ENCODE measurements around the gene LMO1. TPM values are rescaled to one million over a fixed set of nuclear protein-coding genes. Genes with fewer than 3 reads are reported as not detected.

Gene LMO1
- total RNA-seq, 1 donor from 2014 or later, result 2.6 TPM

DNA sequence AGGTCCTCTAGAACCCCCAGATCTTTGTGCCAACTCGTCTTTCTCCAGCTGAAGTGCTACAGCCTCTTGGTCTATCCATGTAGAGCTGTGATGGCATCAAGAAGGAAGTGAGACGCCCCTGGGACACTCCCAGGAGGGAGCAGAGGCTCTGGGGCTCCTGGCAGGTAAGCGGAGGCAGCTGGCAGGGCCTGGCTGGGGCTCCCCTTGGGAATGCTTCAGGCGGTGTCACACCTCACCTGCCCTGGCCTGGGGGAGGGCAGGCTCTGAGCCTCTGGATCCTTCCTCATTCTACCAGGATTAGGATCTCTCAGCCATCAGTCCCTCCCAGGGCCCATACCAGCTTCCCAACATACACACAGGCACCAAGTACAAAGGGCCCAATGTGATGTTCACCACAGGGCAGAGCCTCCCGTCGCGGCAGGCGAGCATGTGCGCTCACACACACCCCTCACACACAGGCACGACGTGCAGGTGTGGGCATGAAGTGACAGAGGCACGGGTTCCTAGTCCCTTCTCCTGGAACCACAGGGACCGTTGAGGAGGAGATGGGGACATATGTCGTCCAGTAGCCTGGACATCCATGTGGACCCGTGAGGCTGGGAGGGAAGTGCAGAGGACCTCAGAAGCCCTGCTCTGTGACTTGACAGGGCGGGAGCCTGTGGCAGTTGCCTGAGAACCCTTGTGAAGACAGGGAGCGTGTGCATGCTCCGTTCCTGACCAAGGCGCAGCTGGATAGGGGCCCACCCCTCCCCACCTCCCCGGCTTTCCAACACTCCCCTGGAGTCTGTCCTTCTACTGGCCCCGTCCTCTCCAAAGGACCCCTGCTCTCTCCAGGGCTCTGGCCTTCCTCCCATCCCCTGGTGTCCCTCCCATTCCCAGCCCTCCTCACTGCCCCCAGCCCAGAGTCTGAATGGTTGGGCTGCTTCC, 32.5 kb downstream of the LMO1 start:
- no peak for ATAC-seq
- DNase-seq, result peak; percentile 18
- intact Hi-C loops (cut with micrococcal nuclease), result no loop called here

DNA sequence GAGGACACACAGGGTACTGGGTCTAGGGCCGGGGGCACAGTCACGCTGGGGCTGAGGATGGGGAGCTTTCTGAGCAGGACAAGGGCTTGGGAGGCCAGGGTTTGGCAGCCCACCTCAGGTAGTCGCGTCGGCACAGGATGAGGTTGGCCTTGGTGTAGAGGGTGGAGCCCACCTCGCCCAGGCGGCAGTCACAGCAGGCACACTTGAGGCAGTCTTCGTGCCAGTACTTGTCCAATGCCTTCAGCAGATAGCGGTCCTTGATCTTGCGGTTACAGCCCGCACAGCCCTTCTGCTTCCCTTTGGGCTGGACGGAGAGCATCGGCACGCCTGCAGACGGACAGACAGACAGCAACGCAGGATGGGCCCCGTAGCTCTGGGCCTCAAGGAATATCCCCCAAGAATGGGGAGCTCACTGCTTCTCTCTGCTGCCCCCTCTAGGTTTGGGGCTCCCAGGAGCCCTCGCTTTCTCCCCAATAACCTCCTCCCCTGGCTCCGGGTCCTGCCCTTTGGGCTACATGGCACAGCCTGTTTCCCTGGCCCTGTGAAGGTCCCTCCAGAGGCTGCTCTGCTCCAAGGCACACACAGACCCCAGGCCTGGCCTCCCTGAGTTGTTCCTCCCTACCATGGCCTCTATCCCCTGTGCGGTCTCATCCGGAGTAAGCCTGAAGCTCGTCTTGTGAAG, 33.4 kb downstream of the LMO1 start:
- no peak for ATAC-seq
- intact Hi-C loops (cut with micrococcal nuclease), result no loop called here

DNA sequence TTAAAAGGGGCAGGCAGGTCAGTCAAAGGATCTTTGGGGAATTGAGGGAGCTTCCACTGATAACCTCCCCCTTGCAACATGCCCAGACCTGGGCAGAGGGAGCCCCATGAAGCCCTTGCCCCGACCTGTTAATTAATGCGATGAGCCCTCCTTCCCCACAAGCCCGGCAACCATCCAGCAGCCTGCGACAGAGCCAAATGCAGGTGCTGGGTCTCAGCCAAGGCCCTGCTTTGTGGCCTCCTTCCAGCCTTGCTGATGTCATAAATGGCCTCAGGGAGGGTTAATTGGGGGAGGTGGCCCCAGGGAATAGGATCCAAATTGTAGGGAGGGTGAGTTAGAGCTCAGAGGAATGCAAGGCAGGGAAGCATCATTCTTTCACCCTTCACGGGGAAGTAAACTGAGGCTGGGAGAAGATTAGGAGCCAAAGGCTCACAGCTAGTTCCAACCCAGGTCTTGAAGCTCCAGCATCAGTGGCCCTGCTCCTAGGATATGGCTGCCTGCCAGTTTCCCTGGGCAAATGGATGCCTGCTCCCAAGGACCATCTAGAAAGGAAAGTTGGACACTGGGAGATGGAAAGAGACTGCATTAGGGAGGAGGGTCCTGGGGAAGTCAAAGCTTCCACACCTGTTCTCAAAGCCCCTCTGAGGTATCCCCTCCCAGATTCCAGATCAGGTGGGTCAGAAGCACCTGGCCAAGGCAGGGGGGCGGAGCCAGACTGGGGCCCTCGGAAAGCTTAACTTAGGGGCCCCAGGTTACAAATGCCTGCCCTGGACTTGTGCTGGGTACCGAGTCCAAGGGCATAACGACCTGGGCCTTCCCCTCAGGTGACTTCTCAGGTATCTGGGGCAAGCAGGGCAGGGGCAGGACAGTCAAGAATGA, 34.1 kb downstream of the LMO1 start:
- intact Hi-C loops (cut with micrococcal nuclease), result no loop called here
- ATAC-seq (peak; percentile 56), DNase-seq (peak; percentile 67)

More for the DNA sequence above, 33.4 kb downstream of the LMO1 start:
- DNase-seq, result peak; percentile 12

DNA sequence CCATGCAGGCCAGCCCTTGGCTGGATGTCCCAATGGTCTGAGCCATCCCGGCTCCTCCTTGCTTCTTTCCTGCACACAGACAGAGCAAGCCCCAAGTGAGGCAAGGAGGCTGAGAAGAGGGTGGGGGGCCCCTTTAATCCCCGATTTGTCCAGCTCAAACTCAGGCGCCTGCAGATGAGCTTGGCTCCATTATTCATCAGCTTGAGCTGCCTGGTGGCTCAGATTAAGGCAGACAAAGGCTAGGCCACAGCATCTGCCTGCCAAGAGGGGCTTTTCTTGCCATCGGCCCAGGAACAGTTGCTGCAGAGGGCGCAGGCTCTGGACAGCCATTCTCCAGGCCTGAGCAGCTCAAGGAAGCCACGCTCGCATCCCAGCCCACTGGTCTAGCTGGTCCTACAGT, 35.4 kb downstream of the LMO1 start:
- peak; percentile 5 for DNase-seq
- intact Hi-C loops (cut with micrococcal nuclease), result no loop called here
- no peak for ATAC-seq

DNA sequence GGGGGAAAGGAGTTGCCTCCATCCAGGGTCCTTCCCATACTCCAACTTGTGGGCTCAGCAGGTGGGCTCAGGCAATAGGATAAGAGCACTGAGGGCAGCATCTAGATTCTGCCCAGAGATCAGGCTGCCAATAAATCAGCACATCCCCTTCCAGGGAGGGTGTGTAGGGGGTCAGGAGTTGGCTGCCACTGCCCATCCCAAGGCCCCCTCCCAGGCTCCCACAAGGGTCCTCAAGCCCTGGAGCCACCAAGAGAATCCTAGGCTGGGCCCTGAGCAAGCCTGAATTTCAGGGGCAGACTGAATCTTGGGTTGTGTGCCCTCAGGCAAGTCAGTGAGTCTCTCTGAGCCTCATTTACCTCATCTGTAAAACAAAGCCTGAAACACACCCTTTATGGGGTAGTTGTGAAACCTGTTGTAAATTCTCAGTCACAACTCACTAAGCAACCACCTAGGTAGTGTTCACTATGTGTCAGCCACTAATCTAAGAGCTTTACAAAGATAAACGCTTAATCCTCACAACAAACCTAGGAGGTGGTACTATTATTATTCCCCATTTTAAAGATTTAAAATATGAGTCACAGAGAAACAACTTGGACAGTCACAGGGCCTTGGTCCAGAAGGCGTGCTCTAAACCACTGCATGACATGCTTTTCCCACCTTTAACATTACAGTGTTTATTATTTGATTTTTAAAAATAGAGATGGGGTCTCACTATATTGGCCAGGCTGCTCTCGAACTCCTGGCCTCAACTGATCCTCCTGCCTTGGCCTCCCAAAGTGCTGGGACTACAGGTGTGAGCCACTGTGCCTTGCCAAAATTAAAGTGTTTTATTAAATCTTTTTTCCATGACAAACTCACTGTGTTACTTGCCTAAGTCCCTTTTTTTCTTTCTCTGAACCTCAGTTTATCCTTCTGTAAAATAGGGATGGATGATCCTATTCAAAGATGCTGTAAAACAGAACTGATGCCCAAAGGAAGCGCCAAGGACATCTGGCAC, 36.2 kb downstream of the LMO1 start:
- ATAC-seq (no peak), DNase-seq (peak; percentile 18)
- intact Hi-C loops (cut with micrococcal nuclease), result no loop called here

DNA sequence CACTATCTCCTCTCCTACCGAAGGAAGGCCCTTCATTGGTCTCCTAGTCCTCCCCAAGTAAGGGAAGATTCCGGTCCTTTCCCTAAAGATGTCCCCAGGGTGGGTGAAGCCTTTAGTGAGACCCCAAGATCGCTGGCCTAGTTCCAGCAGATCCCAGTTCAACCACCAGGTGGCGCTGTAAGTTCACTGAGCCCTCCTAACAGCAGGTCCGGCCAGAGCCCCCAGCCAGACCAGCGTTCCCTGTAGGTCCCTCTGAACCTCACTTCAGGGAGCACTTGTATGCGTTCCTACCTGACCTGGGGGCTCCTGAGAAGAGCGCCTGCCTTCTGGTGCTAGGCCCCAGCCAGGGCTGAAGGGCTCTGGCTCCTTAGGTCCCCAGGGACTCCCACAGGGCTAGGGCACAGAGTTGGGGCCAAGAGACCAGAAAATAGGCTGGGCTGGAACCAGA, 38.1 kb downstream of the LMO1 start:
- intact Hi-C loops (cut with micrococcal nuclease), result no loop called here
- DNase-seq (peak; percentile 84), ATAC-seq (peak; percentile 72)

DNA sequence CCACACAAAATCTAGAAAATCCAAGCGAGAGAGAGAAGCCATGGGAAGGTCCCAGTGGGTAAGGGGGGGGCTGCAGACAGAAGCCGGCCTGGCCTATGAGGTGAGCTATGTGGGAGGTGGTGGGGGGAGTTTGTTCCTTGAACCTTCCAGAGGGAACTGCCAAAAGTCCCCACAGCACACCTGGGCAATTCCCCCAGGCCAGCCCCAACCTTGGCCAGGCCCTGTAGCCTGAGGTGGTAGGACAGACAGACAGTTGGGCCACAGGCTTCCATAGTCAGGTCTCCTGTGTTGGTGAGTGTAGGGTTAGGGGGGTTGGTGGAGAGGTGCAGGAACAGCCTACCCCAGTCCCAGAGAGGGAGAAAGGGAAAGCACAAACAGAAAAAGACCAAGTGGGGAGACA, 39.0 kb downstream of the LMO1 start:
- intact Hi-C loops (cut with micrococcal nuclease), result loop anchor here (5.0 kb wide), 1 partner anchor 343 kb away; no protein-coding TSS in a partner anchor
- no peak for ATAC-seq

DNA sequence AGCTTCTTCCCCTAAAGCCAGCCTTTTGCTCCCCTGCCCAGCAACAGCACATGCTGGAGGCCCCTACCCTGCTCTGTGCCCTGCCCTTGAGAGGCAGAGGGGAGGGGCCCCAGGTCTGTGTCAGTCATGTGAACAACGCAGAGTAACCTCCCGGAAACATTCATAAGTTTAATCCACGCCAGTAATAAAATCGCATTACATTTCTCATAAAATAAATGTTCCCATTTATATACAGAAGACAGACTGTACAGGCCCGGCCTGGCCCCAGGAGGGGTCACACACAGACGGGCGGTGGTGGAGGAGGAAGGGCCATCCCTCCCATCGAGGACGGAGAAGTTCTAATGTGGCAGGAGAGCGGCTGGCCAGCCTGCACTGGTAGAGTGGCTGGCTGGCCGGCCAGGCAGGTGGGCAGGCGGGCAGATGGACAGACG, 39.5 kb downstream of the LMO1 start:
- intact Hi-C loops (cut with micrococcal nuclease), result loop anchor here (5.0 kb wide), 1 partner anchor 343 kb away; no protein-coding TSS in a partner anchor
- ATAC-seq (no peak), DNase-seq (no peak)

More for the DNA sequence above, 39.0 kb downstream of the LMO1 start:
- no peak for DNase-seq

DNA sequence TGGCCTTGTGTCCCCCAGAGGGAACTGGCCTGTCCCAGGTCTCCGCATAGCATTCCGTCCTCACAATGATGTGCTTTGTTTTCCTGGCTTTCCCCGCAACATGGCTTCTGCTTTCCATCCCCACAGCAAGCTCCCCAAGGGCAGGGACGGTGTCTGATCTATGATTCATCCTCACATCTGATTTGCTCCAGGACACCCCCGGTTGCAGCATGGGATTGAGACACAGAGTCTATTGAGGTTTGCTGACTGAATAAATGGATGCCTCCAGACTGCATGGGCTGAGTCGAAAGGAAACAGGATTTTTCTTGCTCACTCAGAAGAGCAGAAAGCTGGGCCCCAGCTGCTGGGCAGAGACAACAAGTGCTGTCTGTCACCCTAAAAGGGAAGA, 40.2 kb downstream of the LMO1 start:
- DNase-seq (no peak), ATAC-seq (no peak)
- intact Hi-C loops (cut with micrococcal nuclease), result loop anchor here (5.0 kb wide), 1 partner anchor 344 kb away; no protein-coding TSS in a partner anchor

DNA sequence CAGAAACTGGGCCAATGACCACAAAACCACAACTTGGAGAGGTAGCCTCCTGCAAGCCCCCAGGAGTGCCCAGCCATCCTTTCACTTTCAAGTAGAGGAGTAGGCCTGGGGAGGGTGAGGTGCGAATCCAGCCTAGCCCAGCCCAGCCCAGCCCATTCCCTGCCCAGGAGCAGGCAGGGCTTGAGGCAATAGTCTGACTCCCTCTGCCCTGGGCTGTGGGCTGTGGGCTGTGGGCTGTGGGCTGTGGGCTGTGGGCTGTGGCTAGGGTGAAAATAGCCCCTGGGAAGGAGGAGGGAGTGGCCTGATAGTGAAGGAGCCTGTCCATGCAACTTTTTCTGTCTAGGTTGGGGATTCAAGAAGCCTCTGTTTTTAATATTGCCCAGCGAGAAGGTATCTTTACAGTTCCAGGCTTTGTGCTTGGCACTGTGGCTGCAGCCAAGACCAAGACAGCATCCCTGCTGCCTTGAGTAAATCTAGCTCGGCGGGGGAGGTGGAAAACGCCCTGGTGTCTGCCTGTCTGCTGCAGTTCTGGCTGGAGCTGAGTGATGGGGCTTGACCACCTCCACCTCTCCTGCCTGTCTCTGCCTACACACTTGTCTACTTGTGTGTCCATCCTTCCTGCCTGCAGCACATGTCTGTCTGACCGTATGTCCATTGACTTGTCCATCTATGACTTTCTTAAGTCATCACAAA, 40.7 kb downstream of the LMO1 start:
- ATAC-seq (no peak), DNase-seq (no peak)
- intact Hi-C loops (cut with micrococcal nuclease), result loop anchor here (5.0 kb wide), 1 partner anchor 344 kb away; no protein-coding TSS in a partner anchor

DNA sequence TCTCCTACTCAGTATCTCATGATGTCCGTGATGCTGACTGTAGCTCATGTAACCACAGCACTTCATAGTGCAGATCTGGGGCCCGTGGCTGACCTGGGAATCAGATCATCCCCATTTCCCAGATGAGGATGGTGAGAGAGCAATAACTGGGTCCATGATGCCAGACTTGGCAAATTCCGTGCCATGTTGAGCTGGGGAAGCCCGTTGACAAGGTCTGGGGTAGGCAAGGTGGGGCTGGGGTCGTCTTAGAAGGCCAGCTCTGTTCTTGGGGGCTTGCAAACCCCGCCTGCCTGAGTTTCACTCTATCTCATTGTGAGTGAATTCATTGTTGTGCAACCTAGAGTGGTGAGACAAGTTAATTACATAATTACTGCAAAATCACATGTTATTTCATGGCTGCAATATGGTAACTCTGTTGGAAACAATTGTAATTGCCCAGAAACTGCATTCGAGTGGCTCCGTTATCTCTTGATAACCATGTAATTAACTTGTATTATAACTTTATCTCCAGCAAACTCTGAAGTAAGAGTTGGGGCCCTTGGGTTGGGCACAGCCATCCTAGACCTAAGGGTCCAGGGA, 41.7 kb downstream of the LMO1 start:
- ATAC-seq (no peak), DNase-seq (no peak)
- intact Hi-C loops (cut with micrococcal nuclease), result loop anchor here (5.0 kb wide), 1 partner anchor 345 kb away; no protein-coding TSS in a partner anchor

DNA sequence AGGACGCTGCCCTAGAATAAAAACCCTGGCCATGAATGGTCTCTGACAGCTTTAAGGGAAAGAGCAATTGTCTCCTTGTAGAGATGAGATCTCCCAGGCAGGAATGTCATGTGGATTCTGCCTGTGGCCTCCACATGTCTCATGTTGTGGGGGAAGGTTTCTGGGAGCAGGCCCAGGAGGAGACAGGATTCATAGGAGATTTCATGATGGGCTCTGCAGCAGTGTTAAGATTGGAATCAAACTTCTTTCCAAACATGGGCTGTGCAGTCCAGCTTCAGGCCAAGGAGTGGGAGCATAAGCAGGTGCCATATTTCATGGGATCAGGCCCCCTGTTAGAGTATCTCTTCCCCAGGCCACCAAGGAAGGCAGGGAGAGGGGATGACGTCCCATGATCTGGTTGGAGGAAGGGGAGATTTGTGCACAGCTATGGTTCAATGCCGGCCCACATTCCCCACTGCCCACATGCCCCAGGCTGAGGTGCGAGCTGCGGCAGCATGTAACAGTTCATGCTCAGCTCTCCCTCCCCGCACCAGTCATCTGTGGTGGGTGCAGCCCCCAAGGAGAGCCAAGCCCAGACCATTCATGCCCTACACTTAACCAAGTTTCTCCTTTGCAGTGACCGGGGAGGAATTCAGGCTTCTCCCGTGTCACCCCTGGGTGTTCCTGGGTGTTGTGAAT, 42.5 kb downstream of the LMO1 start:
- no peak for ATAC-seq
- DNase-seq, result no peak
- intact Hi-C loops (cut with micrococcal nuclease), result loop anchor here (5.0 kb wide), 1 partner anchor 346 kb away; no protein-coding TSS in a partner anchor

DNA sequence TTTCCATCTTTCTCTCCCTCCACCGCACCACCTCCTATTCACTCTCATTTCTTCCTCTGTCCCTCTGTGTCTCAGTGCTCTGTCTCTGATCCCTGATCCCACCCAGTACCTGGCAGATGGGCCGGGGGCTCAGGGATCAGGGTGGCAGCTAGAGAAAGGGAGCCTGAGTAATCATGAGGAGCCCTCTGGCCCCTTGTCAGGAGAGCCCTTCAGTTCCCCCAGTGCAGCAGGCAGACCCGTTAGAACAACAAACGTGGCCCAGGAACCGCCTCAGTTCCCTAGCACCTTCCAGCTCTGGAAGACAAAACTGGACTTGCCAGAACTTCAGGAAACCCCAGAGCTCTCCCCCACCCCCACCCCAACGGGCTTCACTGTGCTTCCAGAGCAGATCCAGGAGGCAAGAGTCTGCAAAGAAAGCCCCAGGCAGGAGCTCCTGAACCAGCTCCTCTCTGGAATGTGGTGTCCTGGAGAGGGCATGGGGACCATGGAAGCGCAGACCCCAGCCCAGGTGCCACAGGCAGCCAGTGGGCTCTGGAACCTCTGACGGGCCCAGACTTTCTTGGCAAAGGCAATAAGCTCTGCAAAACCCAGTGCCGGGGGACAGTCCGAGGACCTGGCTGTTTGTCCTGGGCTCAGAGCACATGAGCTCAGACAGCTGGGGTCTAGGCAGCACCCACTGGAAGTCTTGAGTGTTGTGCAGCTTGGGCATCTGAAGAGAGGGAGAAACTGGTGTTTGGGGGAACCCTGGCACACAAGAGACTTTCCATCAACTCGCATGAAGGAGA, 43.2 kb downstream of the LMO1 start:
- intact Hi-C loops (cut with micrococcal nuclease), result loop anchor here (5.0 kb wide), 1 partner anchor 347 kb away; no protein-coding TSS in a partner anchor
- DNase-seq, result no peak
- no peak for ATAC-seq

DNA sequence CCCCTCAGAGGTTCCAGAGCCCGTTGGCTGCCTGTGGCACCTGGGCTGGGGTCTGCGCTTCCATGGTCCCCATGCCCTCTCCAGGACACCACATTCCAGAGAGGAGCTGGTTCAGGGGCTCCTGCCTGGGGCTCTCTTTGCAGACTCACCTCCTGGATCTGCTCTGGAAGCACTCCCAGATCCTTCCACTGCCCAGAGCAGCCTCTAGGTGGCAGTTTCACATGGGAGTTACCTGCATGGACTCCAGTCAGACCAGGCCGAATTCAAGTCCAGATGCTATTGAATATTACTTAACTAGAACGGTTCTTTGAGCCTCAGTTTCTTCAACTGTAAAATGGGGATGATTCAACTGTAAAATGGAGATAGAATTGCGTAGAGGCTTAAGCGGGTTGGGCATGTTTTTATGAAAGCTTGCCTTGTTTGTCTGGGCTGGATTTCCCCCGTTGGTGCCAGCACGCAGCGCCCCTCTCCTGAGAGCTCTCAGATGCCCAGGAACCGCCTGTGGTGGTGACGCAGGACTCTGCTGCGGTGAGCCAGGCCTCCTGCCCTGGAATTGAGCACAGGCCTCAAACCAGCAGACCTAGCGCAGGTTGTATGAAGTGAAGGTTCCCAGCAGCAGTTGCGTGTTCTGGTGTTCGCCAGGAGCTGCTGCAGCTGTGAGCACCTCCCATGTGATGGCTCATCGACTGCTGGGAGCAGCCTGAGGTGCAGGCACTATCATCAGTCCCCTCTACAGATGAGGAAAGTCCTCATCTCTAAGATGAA, 44.2 kb downstream of the LMO1 start:
- peak; percentile 49 for DNase-seq
- ATAC-seq, result peak; percentile 81
- intact Hi-C loops (cut with micrococcal nuclease), result loop anchor here (5.0 kb wide), 1 partner anchor 348 kb away; no protein-coding TSS in a partner anchor

DNA sequence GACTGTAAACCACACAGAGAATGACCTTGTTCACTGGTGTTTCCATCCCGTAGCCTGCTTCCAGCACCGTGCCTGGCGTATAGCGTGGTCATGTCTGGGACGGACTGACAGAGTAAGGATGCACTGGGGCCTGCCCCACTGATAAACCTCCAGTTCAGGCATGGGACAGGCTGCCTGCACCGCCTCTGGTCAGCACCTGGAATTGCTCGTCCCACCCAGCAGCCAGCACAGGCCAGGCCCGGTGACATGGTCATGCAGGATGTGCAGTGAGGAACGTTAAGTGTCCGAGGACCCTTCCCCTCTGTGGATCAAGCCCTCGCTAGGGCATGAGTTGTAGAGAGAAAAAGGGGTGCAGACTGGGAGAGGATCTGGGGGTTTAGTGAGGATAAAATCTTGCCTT, 44.8 kb downstream of the LMO1 start:
- intact Hi-C loops (cut with micrococcal nuclease), result no loop called here
- DNase-seq (no peak), ATAC-seq (peak; percentile 12)

Measured in left ventricle myocardium superior (tissue), 1 donor.